SKM-1 (cell line): ENCODE measurements around the gene NAA40.

Experiments
- DNase-seq: peaks from one replicate; lab custom pipeline; 2025; ENCODE audit not compliant: unreplicated experiment; lab: John Stamatoyannopoulos, UW

The NAA40 gene

DNA sequence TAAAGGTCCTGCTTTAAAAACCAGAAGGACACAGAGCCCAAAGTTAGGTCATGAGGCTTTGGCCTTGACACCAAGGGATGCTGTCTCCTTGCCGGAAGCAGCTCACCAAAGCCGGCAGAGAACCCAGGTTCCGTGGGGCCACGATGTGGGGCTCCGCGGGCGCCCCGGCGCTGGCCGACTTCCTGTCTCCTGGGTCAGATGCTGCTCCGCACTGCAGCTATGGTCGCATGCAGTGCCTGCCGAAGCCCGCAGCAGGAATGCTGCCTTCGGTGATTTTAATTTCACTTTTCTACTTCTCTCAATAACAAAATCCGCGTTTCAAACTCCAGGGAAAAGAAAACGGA lies 47.0 kb downstream of the NAA40 start:
- peak; percentile 35 for DNase-seq

DNA sequence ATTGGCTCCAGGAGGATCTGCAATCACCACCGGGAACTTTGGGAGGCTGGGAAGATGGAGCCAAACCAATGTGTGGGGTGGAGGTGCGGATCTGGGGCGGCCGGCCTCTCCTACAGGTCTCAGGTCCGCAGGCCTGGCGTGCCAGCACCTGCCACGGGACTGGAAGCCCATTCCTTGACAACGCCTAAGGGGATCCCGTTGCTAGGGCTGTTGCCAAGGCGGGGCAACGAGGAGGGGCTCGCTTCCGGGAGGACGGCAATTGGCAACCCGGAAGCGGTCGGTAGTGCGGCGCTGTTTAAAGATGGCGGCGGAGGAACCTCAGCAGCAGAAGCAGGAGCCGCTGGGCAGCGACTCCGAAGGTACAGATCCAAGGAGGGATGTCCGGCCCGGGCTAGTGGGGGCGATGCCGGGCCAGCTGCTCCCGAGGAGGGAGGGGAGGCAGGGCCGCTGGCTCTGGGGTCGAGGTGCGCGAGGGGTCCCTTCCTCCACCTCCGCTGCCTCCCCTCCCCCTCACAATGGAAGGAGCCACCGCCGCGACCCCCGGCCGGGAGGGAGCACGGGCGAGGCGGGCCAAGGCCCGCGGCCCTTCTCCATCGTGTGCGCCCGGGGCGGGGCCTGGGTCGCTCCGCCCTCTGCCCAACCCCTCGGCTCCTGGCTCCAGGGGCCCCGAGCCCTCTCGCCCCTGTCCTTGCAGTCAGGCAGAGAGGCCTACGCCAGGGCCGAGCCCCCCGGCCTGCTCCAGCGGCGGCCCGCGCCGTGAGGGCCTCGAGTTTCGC lies 47.5 kb downstream of the NAA40 start, which contains the start of gene OTUB1:
Gene OTUB1, plus strand, starts transcription at position 283 of the 776 bp plus-strand sequence. Its CDS starts 19 bp downstream, at position 302.
- DNase-seq, result peak; percentile 79

DNA sequence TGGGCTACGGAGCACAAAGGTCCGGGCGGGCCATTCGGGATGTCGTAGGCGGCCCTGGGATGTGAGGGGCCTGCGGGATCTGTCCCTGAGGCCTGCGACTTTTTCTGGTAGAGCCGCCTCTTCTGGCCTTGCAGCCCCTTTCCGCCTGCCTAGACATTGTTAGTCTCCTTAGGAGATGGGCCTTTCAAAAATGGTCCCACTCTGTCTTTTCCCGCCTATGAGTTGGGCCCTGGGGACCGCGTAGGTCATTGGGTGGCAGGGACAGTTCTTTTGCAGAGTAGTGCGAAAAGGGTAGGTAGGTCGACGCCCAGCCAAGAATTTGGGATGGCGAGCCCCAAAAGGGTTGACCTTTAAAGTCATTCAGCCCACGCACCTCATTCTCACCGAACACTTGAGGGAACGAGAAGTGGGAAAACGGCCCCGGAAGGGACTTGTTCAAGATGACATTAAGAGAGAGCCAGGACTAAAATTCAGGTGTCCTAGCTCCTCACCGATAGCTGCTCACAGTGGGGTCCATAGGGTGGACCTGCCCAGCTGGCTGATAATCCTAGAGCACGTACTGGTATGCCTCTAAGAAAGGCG lies 48.2 kb downstream of the NAA40 start:
- DNase-seq, result no peak

DNA sequence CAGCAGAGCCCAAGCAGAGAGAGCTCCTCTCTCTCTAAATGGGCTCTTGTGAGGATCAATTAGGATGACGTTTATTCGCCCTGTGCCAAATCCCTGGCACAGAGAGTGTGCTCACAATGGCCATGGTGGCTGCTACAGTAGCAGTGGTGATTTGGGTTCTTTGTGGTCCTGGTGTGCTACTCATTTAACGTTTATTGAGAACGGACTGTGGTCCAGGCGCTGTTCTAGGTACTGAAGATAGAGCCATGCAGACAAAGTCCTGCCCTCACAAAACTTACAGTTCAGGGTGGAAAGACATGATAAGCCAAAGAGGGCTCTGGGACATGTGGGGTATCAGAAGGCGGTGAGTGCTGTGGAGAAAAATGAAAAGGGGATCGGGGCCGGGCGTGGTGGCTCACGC lies 52.8 kb downstream of the NAA40 start:
- DNase-seq, result no peak

DNA sequence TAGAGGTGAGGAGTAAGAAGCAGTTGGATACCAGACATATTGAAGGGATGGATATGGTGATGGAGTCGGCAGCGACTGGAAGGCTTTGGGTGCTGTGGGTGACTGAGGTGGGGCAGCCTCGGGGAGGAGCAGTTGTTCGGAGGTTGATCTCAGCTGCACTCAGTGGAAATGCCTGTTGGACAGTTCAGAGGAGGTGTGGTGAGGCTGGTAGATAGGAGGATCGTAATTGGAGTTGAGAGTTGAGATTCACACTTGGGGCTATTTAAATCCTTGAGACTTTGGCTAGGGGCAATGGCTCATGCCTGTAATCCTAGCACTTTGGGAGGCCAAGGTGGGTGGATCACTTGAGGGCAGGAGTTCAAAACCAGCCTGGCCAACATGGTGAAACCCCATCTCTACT lies 54.3 kb downstream of the NAA40 start:
- no peak for DNase-seq

DNA sequence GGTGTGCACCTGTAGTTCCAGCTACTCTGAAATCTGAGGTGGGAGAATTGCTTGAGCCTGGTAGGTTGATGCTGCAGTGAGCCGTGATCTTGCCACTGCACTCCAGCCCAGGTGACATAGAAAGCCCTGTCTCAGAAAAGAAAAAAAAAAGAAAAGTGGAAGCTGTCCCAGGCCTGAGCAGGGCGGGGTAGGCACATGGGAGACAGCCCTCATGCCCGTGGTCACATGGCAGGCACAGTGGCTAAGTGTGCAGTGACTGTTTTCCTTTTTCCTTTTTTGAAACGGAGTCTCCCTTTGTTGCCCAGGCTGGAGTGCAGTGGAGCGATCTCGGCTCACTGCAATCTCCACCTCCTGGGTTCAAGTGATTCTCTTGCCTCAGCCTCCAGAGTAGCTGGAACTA lies 55.2 kb downstream of the NAA40 start:
- DNase-seq, result no peak

DNA sequence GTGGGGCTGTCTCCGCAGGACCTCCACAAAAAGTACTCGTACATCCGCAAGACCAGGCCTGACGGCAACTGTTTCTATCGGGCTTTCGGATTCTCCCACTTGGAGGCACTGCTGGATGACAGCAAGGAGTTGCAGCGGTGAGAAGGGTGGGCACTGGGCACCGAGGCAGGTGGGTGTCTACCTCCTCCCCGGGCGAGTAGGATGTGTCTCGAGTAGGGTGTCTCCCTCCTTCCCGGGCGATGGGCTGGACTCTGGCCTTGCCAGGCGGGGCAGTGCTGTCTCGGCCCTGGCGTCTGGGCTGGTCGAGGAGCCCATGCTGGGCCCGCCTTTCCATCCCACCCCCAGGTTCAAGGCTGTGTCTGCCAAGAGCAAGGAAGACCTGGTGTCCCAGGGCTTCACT lies 57.7 kb downstream of the NAA40 start:
- no peak for DNase-seq

DNA sequence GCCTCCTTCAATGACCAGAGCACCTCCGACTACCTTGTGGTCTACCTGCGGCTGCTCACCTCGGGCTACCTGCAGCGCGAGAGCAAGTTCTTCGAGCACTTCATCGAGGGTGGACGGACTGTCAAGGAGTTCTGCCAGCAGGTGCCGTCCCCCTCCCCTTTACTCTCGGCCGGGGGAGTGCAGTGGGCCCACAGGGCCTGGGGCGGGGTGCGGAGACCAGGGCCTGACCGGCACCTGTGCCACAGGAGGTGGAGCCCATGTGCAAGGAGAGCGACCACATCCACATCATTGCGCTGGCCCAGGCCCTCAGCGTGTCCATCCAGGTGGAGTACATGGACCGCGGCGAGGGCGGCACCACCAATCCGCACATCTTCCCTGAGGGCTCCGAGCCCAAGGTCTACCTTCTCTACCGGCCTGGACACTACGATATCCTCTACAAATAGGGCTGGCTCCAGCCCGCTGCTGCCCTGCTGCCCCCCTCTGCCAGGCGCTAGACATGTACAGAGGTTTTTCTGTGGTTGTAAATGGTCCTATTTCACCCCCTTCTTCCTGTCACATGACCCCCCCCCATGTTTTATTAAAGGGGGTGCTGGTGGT lies 58.4 kb downstream of the NAA40 start:
- no peak for DNase-seq

DNA sequence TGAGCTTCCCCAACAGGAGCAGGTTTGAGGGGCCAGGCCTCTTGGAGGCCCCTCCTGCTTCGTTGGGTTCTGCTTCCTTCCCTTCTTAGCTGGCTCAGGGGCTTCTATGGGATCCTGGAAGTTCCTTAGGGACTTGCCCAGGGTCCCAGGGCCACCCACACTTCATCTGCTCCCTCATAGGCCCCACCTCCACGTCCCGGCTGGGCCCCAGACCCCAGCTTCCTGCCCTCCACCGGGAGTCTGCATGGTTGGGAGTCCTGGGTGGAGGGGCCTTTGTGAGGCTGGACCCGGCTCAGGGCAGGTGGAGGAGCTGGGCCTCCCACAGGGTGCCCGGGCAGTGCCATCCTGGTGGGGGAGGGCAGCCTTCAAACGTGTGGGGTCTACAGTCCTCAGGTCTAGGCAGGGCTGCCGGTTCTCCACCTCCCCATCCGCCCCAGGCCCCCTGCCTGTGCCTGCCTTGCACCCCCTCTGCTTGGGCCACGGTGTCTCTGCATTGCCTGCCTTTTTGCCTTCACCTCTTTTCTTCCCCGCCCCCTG lies 59.1 kb downstream of the NAA40 start:
- no peak for DNase-seq

DNA sequence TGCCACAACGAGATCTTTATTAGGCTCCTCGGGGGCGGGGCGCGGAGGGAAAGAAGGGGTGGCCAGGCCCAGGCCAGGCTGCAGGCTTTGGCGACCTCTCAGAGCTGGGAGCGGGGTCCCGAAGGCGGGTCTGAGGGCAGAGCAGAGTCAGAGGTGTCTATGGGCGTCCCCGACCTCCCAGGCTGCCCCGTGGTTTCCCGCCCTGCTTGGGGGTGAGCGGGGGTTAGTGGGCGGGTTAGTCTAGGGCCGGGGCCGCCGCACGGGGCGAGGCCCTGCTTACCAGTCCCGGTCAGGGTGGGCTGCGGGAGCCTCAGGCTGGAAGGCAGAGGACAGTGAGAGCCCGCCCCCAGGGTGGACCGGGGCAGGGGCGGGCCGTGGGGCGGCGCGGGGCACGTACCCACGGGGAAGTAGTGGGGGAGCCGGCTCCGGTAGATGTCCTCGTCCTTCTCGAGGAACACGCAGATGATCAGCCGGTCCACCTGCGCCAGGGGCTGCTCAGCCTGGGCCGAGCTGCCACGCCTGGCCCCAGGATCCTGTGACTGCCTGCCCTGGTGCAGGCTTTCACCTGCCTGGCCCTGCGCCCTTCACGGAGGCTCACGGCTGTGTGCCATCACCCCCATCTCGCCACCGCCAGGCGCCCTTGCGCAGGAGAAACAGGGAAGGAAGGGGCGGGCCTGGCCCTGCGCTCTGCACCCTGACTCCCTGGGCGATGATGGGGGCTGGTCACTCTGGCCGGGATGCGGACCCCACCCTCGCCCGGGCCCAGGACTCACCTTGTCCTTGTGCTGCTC lies 60.0 kb downstream of the NAA40 start:
- no peak for DNase-seq

DNA sequence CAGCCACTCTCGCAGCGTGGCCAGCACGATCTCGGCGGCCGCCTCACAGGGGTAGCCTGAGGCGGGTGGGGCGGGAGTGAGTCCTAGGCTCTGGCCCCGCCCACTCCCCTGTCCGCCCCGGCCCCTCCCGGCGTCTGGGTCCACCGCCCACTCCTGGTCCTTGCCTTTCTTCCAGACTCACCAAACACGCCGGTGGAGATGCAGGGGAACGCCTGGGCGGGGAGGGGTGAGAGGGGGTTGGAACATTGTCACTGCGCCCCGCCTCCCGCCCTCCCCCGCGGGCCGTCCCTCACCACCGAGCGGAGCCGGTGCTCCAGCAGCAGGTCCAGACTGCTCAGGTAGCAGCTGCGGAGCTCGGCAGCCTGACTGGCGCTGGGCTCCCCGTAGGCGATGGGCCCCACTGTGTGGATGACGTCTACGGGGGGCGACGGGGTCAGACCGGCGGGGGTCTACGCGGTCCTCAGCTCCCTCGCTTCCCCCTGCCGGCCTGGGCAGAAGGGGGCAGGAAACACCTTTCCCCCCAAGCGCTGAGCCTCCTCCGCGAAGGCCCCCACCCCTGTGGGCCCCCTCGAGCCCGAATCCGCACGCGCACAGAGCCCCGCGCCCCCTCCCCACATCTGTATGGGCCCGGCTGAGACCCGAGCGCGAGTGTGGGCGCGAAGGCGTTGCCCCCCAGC lies 60.7 kb downstream of the NAA40 start:
- no peak for DNase-seq

DNA sequence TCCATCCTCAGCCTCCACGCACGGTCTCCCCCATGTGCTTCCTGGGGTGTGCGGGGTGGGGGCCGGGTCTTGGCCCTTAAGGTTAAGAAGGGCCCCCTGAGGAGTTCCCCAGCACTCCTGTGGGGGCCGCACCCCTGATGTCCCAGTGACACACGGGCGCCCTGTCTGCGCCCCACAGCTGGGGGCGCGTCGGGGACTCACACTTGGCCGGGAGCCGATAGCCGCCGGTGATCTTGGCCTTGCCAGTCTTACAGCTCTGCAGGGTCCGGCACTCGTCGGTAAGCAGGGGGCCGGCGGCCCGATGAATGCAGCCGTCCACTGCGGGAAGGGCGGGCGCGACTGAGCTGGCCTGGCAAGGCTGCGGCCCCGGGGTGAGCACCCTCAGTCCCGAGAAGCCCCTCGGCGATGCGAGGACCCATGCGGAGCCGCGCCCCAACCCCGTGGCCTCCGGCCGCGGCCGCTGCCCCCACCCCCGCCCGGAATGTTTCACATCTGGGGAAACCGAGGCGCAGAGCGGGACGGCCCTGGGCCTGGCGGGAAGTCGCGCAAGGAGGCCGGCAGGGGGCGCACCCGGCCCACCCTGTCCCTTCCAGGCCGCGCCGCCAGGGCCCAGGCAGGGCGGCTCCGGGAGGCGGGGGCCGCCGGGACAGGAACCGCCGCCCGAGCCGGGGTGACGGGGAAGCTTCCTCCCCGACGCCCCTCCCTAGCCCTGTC lies 61.4 kb downstream of the NAA40 start:
- DNase-seq, result no peak

DNA sequence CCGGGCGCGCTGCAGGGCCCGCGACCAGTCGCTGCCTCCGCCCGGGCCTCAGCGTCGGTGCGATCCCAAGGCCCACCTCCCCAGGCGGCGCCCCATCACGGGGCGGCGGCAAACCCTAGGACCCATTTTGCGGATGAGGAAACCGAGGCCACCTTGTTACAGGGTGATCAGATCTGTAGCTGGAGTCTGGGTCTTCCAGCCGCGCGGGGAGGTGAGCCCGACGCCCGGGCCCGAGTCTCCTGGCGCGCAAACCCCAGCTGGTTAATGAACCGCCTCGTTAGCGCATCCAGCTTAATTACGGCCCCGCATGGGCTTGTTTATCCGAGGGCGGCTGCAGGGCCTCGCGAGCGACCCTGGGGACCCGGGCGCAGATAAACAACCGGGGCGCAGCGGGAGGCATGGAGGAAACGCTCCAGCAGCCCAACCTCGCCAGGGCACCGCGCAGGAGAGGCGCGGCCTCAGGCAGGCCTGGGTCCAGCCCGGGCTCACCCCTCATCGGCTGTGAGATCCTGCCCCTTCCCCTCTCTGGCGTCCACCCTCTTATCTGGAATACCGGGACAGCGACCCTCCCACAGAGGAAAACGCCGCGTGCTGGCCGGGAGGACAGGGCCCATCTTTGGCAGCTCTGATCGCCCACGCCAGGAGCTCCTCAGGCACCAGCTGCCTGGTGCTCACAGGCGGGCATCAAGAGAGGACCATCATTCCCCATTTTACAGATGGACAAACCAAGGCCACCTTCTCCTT lies 62.1 kb downstream of the NAA40 start:
- no peak for DNase-seq

DNA sequence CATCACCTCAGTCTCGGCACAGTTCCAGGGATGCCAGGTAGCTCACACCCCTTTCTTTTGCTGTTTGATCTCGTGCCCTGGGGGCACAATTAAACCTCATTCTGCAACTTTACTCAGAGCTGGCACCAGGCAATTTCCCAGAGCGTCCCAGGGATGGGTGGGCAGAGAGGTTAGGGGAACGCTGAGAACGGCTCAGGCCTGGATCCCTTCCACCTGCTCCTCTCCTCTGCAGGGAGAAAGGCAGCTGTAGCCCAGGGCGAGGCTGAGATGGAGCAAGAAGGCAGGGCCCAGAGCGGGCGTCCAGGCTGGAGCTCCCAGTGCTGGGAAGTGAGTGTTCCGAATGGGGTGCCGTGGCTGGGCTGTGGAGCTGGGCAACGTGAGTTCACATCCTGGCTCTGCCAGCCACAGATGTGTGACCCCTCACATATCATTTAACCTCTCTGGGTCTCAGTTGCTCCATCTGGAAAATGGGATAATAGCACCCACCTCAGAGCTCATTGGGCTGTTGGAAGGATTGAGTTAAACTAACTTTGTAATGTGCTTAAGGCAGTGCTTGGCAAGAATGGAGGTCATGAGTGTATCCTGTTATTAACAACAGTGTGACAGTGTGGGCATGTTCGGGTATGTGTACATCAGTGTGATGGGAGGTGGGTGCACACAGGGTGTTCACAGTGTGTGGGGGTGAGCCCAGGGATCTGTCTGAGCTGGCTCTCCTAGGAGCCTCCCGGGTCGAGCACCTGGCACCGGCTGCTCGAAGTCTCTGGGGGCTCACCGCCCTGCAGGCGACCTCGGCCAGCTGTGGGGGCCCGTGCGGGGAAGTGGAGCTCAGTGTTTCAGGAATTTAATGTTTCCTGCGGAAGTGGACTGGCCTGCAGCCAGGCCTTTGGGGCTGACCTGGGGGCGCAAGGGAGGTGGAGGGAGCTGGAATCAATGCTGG lies 63.0 kb downstream of the NAA40 start:
- no peak for DNase-seq

DNA sequence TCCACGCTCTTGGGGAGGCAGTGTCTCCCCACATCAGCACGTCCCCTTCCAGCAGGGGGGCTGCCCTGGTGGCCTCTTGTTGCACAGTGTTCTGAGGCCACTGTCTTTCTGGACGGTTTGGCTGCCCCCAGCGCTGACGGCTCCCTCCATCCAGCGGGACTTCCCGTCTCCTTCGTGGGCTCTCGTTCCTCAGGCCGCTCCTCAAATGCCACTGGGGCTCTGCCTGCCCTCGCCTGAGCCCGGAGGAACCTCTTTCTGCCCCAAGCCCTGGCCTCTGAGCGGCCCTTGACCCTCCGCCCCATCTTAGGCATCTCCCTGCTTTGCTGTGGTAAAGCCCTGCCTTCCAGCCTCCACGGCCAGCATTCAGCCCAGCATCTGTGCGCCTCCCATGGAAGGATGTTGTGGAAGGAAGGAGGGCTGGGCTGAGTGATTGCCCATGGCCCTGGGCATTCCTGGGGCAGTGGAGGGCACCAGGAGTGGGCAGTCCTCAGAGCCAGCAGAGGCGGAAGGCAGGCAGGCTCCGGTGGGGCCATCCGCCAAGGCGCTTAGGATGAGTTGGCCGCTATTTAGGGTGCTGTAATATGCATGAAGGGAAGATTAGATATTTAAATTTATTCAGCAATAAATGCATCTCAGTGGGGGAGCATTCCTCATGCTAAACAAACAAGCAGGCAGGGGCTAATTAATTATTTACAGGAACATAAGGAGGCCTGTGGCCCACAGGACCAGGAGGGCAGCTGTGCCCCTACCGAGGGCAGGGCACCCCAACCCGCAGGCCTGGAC lies 65.2 kb downstream of the NAA40 start:
- no peak for DNase-seq

DNA sequence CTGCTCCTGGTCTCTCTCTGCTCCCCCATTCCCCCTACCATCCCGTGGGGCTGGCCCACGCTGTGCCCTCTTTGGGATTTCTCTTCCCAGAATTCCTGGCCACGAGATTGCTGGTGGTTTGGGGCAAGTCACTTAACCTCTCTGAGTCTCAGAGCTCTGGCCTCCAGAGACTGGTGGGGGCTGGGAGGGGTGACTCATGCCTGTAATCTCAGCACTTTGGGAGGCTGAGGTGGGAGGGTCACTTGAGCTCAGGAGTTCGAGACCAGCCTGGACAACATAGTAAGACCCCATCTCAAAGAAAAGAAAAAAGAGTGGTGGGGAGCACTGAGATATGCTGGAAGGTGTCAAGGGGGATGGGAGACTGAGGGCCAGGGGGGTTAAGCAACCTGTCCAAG lies 65.8 kb downstream of the NAA40 start:
- no peak for DNase-seq

DNA sequence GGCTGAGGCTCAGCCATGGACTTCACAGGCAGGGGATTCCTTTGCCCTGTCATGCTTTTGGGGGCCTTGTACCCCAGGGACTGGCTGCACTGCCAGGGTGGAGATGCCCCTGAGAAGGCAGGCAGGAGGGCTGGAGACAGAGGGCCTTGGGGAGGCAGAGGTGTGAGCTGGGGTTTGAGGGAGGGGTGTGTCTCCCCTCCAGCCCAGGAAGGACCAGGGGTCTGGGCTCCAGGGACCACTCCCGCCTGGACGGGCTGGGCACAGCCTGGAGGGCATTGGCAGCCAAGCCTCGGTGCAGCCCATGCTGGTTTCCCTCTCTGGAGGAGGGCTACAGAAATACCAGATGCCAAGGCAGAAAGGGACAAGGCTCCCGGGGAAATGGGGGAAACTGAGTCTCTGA lies 66.9 kb downstream of the NAA40 start:
- DNase-seq, result no peak

DNA sequence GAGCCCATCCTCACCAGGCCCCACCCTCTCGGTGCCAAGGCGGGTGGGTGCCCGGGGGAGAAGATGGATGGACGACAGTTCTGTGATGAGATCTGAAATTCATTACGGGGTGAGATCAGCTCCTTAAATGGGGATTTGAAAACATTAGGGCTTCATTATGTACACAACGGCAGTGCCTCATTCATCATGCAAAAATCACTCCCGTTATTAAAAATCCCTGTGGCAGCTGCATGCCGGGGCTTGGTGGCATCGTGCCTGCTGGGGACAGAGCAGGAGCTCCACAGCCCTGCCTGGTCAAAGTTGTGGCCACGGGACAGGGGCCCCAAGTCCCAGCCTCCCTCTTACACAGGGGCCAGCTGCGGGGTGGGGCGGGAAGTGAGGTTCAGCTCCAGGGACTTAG lies 67.6 kb downstream of the NAA40 start:
- no peak for DNase-seq
